Fibroblast of the aortic adventitia (primary cell): ENCODE data around the gene MATK. TPM values are rescaled to one million over a fixed set of nuclear protein-coding genes. Genes with fewer than 3 reads are reported as not detected.

Experiments
- DNase-seq: peaks from one replicate; pipeline ENCODE4 v3.0.0-alpha.2; 2010; ENCODE audit warnings: low read depth
- H3K4me3 ChIP-seq: 2 replicates; pipeline ENCODE4 v1.5.1; 2011; ENCODE audit warnings: low read depth, mild to moderate bottlenecking, control low read depth, low read length, moderate library complexity
- total RNA-seq: library from RNA; depleted of rRNA; stranded (reverse); fragments of >200 nt; gene quantifications from 2 replicates; pipeline ENCODE4 v1.2.3, GENCODE V29; 2012; ENCODE audit warnings: low replicate concordance
- TF ChIP-seq, protein P1 (sequence below): IDR thresholded peaks from 2 replicates; pipeline ENCODE4 v1.5.1; 2011; ENCODE audit warnings: mild to moderate bottlenecking, low read length, control low read depth, inconsistent platforms; ENCODE audit not compliant: insufficient read depth

Gene MATK
- total RNA-seq, 1 donor: not detected

DNA sequence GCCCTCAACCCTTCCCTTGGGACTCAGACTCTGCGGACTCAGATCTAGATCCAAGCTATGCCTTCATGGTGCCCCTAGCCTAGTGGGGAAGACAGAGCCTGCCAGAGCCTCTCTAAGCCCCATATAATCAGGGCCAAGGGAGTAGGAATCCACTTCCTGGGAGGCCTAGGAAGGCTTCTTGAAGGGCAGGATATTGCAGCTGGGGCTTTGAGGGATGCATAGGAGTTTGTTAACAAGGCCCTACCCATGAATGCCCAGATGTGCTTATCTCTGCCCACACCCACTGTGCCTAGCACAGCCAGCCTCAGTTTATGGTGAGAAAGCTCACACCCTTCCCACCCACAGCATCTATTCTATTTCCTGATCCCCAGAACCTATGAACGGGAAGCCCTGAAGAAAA is 36.0 kb downstream of the MATK start:
- DNase-seq: no peak
- TF ChIP-seq, protein P1, sequence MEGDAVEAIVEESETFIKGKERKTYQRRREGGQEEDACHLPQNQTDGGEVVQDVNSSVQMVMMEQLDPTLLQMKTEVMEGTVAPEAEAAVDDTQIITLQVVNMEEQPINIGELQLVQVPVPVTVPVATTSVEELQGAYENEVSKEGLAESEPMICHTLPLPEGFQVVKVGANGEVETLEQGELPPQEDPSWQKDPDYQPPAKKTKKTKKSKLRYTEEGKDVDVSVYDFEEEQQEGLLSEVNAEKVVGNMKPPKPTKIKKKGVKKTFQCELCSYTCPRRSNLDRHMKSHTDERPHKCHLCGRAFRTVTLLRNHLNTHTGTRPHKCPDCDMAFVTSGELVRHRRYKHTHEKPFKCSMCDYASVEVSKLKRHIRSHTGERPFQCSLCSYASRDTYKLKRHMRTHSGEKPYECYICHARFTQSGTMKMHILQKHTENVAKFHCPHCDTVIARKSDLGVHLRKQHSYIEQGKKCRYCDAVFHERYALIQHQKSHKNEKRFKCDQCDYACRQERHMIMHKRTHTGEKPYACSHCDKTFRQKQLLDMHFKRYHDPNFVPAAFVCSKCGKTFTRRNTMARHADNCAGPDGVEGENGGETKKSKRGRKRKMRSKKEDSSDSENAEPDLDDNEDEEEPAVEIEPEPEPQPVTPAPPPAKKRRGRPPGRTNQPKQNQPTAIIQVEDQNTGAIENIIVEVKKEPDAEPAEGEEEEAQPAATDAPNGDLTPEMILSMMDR: no peak
- no peak overlapping the region for H3K4me3 ChIP-seq

DNA sequence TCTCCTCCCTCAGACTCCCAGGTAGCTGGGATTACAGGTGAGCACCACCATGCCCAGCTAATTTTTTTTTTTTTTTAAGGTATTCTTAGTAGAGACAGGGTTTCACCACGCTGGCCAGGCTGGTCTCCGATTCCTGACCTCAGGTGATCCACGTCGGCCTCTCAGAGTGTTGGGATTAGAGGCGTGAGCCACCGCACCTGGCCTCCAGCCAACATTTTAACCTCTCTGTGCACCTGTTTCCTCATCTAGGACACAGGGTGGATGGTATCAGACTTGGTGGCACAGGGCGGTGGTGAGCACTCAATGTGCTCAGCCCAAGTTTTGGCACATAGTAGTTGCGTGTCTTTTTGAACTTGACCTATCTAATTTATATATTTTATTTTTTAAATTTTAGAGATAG is 37.2 kb downstream of the MATK start:
- TF ChIP-seq, protein P1: no peak
- H3K4me3 ChIP-seq: no peak overlapping the region
- no peak for DNase-seq

DNA sequence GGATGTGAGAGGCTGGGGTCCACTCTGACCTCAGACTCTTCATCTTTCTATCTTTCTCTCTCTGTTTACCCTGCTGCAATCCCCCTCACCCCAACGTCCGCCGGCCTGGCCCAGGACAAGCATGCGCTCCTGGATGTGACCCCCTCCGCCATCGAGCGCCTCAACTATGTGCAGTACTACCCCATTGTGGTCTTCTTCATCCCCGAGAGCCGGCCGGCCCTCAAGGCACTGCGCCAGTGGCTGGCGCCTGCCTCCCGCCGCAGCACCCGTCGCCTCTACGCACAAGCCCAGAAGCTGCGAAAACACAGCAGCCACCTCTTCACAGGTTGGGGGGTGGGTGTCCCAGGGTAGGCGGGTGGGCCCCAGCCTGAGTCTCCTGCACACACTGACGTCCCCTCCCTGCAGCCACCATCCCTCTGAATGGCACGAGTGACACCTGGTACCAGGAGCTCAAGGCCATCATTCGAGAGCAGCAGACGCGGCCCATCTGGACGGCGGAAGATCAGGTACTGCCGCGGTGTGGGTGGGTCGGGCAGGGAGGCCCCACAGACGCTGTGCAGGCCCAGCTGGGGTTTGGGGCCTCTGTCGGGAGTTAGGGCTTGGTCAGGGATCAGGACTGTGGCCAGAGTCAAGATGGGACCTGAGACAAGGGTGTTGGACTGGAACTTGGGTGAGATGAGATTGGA is 39.7 kb downstream of the MATK start:
- no peak for DNase-seq
- TF ChIP-seq, protein P1: no peak
- H3K4me3 ChIP-seq: no peak overlapping the region

DNA sequence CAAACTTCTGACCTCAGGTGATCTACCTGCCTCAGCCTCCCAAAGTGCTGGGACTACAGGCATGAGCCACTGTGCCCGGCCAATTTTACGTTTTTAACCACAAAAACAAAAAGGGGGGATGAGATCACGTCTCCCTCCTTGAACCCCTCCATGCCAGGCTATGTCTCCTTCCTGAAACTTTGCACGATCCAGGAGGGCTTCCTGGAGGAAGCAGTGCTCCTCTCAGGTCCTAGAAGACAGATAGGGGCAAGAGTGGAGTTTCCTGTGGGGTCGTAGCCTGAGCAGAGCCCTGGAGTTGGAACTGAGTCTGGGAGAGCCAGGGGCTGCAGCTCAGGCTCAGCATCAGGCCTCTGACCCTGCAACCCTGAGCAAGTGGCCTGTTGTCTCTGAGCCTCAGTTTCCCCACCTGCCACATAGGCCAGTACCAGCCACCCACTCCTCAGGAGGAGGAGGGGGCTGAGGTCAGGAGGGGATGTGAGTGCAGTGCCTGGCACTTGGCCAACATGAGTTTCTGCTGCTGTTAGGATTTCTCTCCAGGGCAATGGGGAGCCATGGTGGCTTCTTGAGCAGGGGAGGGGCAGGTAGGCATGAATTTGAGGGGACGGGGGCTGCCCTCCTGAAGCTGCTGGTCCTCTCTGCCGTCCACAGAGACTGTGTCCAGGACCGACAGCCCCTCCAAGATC is 40.7 kb downstream of the MATK start:
- no peak overlapping the region for H3K4me3 ChIP-seq
- TF ChIP-seq, protein P1: no peak
- DNase-seq: no peak

DNA sequence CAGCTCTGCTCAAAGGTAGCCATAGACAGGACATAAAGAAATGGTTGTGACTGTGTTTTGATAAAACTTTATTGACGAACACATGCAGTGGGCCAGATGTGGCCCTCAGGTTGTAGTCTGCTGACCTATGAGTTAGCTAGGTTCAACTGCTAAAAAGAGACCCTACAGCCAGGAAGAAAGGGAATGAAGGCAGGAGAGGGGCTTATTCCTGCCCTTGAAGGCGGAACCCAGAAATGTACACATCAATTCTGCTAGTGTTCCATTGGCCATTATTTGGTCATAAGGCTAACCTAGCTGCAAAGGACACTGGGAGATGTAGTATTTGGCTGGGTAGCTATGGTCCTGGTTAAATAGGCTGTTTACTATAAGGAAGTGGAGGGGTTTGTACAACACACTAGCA is 42.7 kb downstream of the MATK start:
- no peak for DNase-seq
- TF ChIP-seq, protein P1: no peak

DNA sequence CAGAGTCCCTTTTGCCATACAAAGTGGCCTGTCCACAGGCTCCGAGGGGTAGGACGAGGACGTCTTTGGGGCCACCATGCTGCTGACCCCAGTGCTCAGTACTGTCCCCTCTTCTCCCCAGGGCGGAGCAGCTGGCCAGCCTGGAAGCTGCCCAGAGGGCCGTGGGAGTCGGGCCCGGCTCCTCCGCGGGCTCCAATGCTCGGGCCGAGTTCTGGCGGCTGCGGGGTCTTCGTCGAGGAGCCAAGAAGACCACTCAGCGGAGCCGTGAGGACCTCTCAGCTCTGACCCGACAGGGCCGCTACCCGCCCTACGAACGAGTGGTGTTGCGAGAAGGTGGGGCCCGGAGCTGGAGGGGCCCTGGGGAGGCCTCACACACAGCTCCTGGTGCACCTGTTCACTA is 45.8 kb downstream of the MATK start:
- H3K4me3 ChIP-seq: no peak overlapping the region
- TF ChIP-seq, protein P1: no peak
- no peak for DNase-seq

More for the DNA sequence above, 42.7 kb downstream of the MATK start:
- no peak overlapping the region for H3K4me3 ChIP-seq
